ENCODE measurements around the gene BRD4. TPM values are rescaled to one million over a fixed set of nuclear protein-coding genes. Genes with fewer than 3 reads are reported as not detected.

The BRD4 gene
- total RNA-seq, 1 experiment from 2014 or later: 144 TPM

- DNase-seq: peak; percentile 89
- peaks cover 30 to 31% of the 10 kb centered on the region in 2 experiments for H3K4me1 Mint-ChIP-seq
These were observed 47.8 kb upstream of the BRD4 start for GRCh38 chr19:15379999-15380647.

More at GRCh38 chr19:15379999-15380647, 47.8 kb upstream of the BRD4 start:
- H3K9me3 ChIP-seq (ENCODE audit: control insufficient read depth, low read depth, low read length): no peaks in the 10 kb centered on the region
- no peak overlapping the region for H2BK15ac ChIP-seq (ENCODE audit: low read depth, low read length)
- no peaks in the 10 kb centered on the region for H3K79me1 ChIP-seq (ENCODE audit: insufficient read depth, low read depth, low read length, poor library complexity, severe bottlenecking)
- H3K36me3 Mint-ChIP-seq (ENCODE audit: insufficient read depth in 1 of 3, low read depth in 3 of 3): peaks cover 5 to 19% (median 5%) of the 10 kb centered on the region in 3 experiments; a peak in 5 of 7 replicates
- H3T11ph ChIP-seq (ENCODE audit: low read length): no peak overlapping the region
- peaks cover 2% of the 10 kb centered on the region; the same call in 1 of the 2 replicates for H3K4me1 ChIP-seq (ENCODE audit: insufficient read depth, low read length)
- peak overlapping the region; percentile 23 for H3K14ac ChIP-seq (ENCODE audit: insufficient read depth, low read length)
- no peak overlapping the region for H2BK12ac ChIP-seq (ENCODE audit: insufficient read length, low read depth, low read length)
- peak overlapping the region; percentile 12 for H3K9ac ChIP-seq (ENCODE audit: extremely low read depth, insufficient read length, low read length)
- no peak overlapping the region for H2BK20ac ChIP-seq (ENCODE audit: low read depth, low read length, poor library complexity, severe bottlenecking)
- no peak overlapping the region for H2BK120ac ChIP-seq (ENCODE audit: low read depth, low read length, poor library complexity, severe bottlenecking)
- H3K27me3 ChIP-seq (ENCODE audit: insufficient read depth, low read length): no peaks in the 10 kb centered on the region
- H3K23ac ChIP-seq (ENCODE audit: insufficient read length, low read depth, low read length): no peak overlapping the region
- H2BK5ac ChIP-seq (ENCODE audit: insufficient read length, low read length): no peak overlapping the region
- H3K4me2 ChIP-seq (ENCODE audit: insufficient read depth, insufficient read length, low read length): peak overlapping the region; percentile 69
- H3K4me3 Mint-ChIP-seq: peak overlapping the region; percentile 95 to 98
- no peaks in the 10 kb centered on the region; a peak in 1 of 5 replicates for H3K9me3 Mint-ChIP-seq
- no peak overlapping the region for H3K27ac ChIP-seq (ENCODE audit: insufficient read length, low read depth, low read length)
- peak overlapping the region in 2 of 3 experiments; percentile 62 to 93; a peak in 4 of 7 replicates for H3K27ac Mint-ChIP-seq
- H3K4ac ChIP-seq (ENCODE audit: low read depth, low read length): no peak overlapping the region
- peaks cover 8% of the 10 kb centered on the region for H3K23me2 ChIP-seq (ENCODE audit: insufficient read length, low read depth, low read length, poor library complexity, severe bottlenecking)
- no peak overlapping the region for H4K91ac ChIP-seq (ENCODE audit: insufficient read length, low read depth, low read length)
- no peak overlapping the region for H2AFZ ChIP-seq (ENCODE audit: low read length)
- H3K18ac ChIP-seq (ENCODE audit: insufficient read length, low read depth, low read length): no peak overlapping the region
- no CpG with 5 or more reads among the region's 56 CpGs for WGBS (ENCODE audit: extremely low coverage, insufficient read length, low lambda C conversion rate)
- no peak overlapping the region for H2AK5ac ChIP-seq (ENCODE audit: insufficient read length, low read length)
- H4K5ac ChIP-seq (ENCODE audit: insufficient read length, low read depth, low read length): no peak overlapping the region
- TF ChIP-seq CTCF (conservative IDR thresholded peaks at IDR 0.05): no peak
- H3K56ac ChIP-seq (ENCODE audit: insufficient read length, low read depth, low read length): no peak overlapping the region
- peaks cover 26% of the 10 kb centered on the region; the same call in 1 of the 2 replicates for H3K79me2 ChIP-seq (ENCODE audit: insufficient read depth, low read length)
- no peaks in the 10 kb centered on the region; the same call in 1 of the 2 replicates for H3K27me3 Mint-ChIP-seq (ENCODE audit: low read depth)
- no peaks in the 10 kb centered on the region for H4K20me1 ChIP-seq (ENCODE audit: control insufficient read depth, insufficient read depth, insufficient read length)
- no peak overlapping the region for H4K8ac ChIP-seq (replicated peaks; ENCODE audit: insufficient read length, low read depth, low read length)
